ENCODE results near the gene EVX2.

The EVX2 gene

DNA sequence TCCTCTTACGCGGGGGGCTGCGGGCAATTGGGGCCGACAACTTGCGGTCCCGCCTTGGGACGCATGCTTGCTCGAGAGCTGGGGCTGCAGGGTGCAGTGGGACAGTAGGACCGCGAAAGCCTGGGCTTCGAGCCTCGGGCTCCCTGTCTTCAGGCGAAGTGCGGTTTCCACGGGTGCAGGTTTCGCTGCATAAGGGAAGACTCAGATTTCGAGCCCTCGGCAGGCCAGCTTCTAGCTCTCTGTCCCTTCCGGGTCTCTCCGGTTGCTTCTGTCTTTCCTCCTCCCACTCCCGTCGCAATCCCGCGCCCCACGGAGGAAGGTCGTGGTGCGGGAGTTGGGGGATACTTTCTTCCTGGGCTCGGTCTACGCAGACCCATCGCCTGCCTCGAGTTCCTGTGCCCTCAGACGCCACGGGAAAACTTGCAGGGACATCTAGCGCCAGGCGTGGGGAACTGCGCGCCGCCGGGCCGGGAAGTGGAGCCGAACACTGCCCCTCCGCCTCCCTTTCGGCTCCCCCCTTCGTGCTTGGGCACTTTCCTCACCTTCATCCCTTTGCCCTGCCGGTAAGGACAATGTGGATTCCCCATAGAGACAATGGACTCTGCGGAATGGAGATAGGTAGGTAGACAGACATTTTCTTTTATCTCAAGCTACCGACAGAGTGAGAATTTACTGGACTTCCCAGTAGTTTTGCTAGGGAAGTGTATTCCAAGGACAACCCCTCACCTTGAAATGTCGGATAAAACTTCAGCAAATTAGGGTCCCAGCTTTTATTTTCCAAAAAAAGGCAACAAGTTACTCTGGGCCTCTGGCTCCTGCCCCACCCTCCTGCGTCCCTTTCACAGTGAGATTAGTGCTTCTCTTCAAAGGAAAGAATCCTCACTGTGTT, 4.5 kb upstream of the EVX2 start:
- H3K4me1 ChIP-seq (ENCODE audit: insufficient read depth, poor library complexity, severe bottlenecking): no peaks in the 10 kb centered on the region
- H3K27me3 ChIP-seq (ENCODE audit: insufficient read depth, poor library complexity, severe bottlenecking): peaks cover 97% of the 10 kb centered on the region
- no peak overlapping the region for H3K27ac ChIP-seq (ENCODE audit: poor library complexity, severe bottlenecking)
- no peak overlapping the region for H3K4me3 ChIP-seq (ENCODE audit: severe bottlenecking)
- TF ChIP-seq, protein P1, sequence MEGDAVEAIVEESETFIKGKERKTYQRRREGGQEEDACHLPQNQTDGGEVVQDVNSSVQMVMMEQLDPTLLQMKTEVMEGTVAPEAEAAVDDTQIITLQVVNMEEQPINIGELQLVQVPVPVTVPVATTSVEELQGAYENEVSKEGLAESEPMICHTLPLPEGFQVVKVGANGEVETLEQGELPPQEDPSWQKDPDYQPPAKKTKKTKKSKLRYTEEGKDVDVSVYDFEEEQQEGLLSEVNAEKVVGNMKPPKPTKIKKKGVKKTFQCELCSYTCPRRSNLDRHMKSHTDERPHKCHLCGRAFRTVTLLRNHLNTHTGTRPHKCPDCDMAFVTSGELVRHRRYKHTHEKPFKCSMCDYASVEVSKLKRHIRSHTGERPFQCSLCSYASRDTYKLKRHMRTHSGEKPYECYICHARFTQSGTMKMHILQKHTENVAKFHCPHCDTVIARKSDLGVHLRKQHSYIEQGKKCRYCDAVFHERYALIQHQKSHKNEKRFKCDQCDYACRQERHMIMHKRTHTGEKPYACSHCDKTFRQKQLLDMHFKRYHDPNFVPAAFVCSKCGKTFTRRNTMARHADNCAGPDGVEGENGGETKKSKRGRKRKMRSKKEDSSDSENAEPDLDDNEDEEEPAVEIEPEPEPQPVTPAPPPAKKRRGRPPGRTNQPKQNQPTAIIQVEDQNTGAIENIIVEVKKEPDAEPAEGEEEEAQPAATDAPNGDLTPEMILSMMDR (IDR thresholded peaks at IDR 0.05; ENCODE audit: poor library complexity, severe bottlenecking): peak; percentile 84
- ATAC-seq (ENCODE audit: low read depth) (peak; percentile 47), DNase-seq (ENCODE audit: low spot score) (no peak)
- no peaks in the 10 kb centered on the region for H3K9me3 ChIP-seq (ENCODE audit: severe bottlenecking)
- no peaks in the 10 kb centered on the region for H3K36me3 ChIP-seq (ENCODE audit: low read depth)

DNA sequence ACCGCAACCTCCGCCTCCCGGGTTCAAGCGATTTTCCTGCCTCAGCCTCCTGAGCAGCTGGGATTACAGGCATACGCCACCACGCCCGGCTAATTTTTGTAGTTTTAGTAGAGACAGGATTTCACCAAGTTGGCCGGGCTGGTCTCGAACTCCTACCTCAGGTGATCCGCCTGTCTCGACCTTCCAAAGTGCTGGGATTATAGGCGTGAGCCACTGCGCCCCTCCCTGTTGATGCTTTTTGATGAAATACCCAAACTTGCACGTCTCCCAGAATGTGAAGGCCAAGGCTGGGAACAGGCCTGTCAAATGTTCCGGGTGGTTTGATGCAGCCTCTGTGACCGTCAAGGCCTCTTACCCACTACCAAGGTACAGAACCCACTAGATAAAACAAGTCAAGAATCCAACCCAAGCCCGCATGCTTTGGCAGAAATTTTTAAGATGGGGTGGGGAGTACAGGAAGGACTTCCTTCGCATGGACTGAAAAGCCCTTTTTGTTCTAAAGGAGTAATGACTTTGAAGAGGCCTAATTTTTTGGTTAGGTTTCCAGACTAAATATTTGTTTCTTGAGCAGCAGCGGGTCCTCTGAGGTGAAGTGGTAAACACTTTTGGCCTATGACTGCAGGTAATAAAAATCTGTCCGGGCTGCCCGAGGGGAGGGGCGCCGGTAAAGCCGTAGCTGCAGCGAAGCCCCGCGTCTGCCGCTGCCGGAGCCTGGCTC, 3.7 kb upstream of the EVX2 start:
- no peak for DNase-seq (ENCODE audit: low spot score)
- TF ChIP-seq, protein P1 (IDR thresholded peaks at IDR 0.05; ENCODE audit: poor library complexity, severe bottlenecking): no peak
- Histone ChIP-seq H3K27me3 (ENCODE audit: insufficient read depth, poor library complexity, severe bottlenecking) (peaks cover 100% of the 10 kb centered on the region), H3K4me3 (ENCODE audit: severe bottlenecking) (no peak overlapping the region), H3K9me3 (ENCODE audit: severe bottlenecking) (no peaks in the 10 kb centered on the region), H3K4me1 (ENCODE audit: insufficient read depth, poor library complexity, severe bottlenecking) (no peaks in the 10 kb centered on the region), H3K36me3 (ENCODE audit: low read depth) (no peaks in the 10 kb centered on the region), H3K27ac (ENCODE audit: poor library complexity, severe bottlenecking) (no peak overlapping the region)
- ATAC-seq (ENCODE audit: low read depth): no peak

DNA sequence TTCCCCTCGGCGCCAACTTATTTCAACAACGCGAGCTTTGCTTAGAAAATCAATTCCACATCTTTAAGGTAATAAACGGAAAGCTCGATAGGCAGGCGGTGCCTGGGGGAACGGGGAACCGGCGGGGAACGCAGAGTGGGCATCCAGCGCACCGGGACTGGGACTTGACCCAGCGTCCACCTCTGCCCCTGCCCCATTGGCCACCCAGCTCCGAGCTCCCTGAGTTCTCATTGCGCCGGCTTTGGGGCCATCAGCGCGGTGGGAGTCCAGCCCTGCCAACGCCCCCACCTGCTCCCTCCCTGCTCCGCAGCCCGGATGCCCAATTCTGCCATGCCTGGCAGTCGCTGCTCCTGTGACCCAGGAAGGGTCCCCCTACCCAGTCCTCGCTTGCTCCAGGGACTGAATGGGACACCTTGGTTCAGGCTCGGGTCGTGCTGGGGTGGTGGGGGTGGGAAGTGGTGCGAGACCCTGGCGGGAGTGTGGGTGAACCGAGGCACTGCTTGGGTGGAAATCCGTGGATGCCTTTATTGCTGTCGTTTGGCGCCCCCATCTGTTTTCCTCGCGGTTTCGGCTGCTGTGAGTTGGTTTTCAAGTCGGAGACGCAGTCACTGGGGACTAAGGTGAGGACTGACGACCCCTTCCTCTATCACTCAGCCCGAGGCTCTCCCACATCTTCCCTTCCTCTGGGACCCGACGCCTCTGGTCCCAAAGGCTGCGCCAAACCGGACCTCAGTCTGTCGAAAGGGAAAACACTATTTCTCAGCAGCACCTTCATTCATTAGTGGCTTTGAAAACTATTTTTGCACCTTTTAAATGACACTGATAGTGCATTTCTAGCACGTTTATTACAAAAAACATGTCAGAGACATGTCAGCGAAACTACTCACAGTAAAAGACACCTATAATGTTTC, 2.4 kb upstream of the EVX2 start:
- H3K27me3 ChIP-seq (ENCODE audit: insufficient read depth, poor library complexity, severe bottlenecking): peaks cover 100% of the 10 kb centered on the region
- no peak overlapping the region for H3K4me3 ChIP-seq (ENCODE audit: severe bottlenecking)
- no peak overlapping the region for H3K27ac ChIP-seq (ENCODE audit: poor library complexity, severe bottlenecking)
- no peaks in the 10 kb centered on the region for H3K9me3 ChIP-seq (ENCODE audit: severe bottlenecking)
- no peaks in the 10 kb centered on the region for H3K4me1 ChIP-seq (ENCODE audit: insufficient read depth, poor library complexity, severe bottlenecking)
- ATAC-seq (ENCODE audit: low read depth) (peak; percentile 37; the same call in 2 of the 3 replicates), DNase-seq (ENCODE audit: low spot score) (no peak)
- TF ChIP-seq, protein P1 (IDR thresholded peaks at IDR 0.05; ENCODE audit: poor library complexity, severe bottlenecking): peak; percentile 65
- H3K36me3 ChIP-seq (ENCODE audit: low read depth): no peaks in the 10 kb centered on the region

DNA sequence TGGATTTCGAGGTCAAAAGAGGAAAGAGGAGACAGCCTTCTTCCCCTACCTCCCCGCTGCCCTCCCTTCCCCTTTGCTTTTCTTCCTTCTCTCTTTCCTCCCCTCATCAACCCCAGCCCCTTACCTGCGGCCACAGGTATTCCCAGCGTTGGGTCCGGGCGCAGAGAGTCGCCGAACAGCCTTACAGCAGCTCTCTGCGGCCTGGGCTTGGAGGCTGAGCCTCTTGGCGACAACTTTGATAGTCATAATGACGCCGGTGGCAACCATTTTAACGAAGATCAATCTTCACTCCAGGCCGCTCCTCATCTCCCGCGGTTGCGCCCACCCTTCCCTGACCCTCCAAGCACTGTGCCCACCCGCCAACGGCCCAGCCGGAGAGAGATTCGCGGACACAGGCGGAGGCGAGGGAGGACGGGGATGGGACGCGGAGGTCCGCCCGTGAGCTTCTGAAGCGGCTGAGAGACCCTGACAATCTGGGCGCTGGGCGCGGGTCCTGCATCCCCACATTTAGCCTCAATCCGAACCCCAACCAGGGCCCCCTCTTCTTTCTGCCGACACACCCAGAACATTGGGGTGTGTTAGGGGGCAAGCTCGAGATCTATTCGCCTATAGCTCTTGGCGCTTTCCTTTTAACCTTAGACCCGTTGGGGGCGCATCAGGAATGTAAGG, 1.5 kb upstream of the EVX2 start:
- ATAC-seq (ENCODE audit: low read depth): no peak
- TF ChIP-seq, protein P1 (IDR thresholded peaks at IDR 0.05; ENCODE audit: poor library complexity, severe bottlenecking): no peak
- no peak for DNase-seq (ENCODE audit: low spot score)
- H3K4me3 ChIP-seq (ENCODE audit: severe bottlenecking): no peak overlapping the region
- H3K4me1 ChIP-seq (ENCODE audit: insufficient read depth, poor library complexity, severe bottlenecking): no peaks in the 10 kb centered on the region
- H3K36me3 ChIP-seq (ENCODE audit: low read depth): no peaks in the 10 kb centered on the region
- peaks cover 99% of the 10 kb centered on the region for H3K27me3 ChIP-seq (ENCODE audit: insufficient read depth, poor library complexity, severe bottlenecking)
- H3K9me3 ChIP-seq (ENCODE audit: severe bottlenecking): no peaks in the 10 kb centered on the region
- H3K27ac ChIP-seq (ENCODE audit: poor library complexity, severe bottlenecking): no peak overlapping the region

All from RWPE2 (cell line).